Measurements from ENCODE around the gene CDC42EP2. TPM values are rescaled to one million over a fixed set of nuclear protein-coding genes. Genes with fewer than 3 reads are reported as not detected.

CDC42EP2 gene
- total RNA-seq, 1 donor from 2014 or later, result 26.7 TPM

DNA sequence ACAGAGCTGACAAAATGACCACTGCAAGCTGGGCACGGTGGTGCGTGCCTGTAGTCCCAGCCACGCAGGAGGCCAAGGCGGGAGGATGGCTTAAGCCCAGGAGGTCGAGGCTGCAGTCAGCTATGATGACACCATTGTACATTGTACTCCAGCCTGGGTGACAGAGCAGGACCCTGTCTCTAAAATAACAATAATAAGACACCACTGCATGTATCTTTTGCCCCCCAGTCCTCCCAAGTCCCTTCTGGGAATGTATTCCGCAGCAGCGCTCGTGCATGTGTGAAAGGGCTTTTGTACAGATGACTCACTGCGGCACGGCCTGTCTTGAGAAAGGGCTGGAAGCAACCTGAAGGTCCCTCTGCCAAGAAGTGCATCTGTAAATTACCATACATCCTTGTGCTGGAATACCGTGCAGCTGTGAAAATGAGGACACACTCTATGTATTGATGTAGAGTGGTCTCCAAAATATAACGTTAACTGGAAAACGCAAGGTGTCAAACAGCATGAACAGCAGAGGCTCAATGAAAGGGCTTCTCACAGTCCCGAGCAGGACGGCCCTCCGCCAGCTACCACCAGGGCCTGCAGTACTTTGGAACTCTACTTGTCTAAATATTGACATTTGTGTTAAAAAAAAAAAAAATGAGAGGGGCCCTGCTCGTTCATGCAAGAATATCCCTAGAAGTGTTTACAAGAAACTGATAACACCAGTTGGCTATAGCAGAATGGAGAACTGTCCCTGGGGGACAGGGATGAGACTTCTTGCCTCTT, 9.0 kb upstream of the CDC42EP2 start:
- peaks cover 10% of the 10 kb centered on the region for H3K4me1 ChIP-seq (ENCODE audit: insufficient read depth, low read length)
- no peak overlapping the region for H3K4me3 ChIP-seq (ENCODE audit: insufficient read depth, low read depth, low read length)
- DNase-seq (ENCODE audit: low read depth) (peak; percentile 54), FAIRE-seq (no peak)
- H3K36me3 ChIP-seq (ENCODE audit: insufficient read depth, low read length), result no peaks in the 10 kb centered on the region
- no peak overlapping the region for H3K27ac Mint-ChIP-seq (ENCODE audit: unreplicated experiment)
- no peaks in the 10 kb centered on the region for H3K9me3 Mint-ChIP-seq (ENCODE audit: unreplicated experiment)
- H3K27ac ChIP-seq (ENCODE audit: low read depth, low read length), result no peak overlapping the region
- TF ChIP-seq, protein P1, sequence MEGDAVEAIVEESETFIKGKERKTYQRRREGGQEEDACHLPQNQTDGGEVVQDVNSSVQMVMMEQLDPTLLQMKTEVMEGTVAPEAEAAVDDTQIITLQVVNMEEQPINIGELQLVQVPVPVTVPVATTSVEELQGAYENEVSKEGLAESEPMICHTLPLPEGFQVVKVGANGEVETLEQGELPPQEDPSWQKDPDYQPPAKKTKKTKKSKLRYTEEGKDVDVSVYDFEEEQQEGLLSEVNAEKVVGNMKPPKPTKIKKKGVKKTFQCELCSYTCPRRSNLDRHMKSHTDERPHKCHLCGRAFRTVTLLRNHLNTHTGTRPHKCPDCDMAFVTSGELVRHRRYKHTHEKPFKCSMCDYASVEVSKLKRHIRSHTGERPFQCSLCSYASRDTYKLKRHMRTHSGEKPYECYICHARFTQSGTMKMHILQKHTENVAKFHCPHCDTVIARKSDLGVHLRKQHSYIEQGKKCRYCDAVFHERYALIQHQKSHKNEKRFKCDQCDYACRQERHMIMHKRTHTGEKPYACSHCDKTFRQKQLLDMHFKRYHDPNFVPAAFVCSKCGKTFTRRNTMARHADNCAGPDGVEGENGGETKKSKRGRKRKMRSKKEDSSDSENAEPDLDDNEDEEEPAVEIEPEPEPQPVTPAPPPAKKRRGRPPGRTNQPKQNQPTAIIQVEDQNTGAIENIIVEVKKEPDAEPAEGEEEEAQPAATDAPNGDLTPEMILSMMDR (IDR thresholded peaks at IDR 0.05; ENCODE audit: insufficient read depth, low read depth, low read length), result no peak
- TF ChIP-seq EZH2 (IDR thresholded peaks at IDR 0.05; ENCODE audit: insufficient read depth, low read length), result no peak
- H3K27me3 Mint-ChIP-seq (ENCODE audit: low read depth, unreplicated experiment), result no peaks in the 10 kb centered on the region
- H2AFZ ChIP-seq (ENCODE audit: low read depth, low read length), result no peak overlapping the region
- no peaks in the 10 kb centered on the region for H3K9me3 ChIP-seq (ENCODE audit: insufficient read depth, low read depth, low read length)
- H3K36me3 Mint-ChIP-seq (ENCODE audit: low read depth, unreplicated experiment), result peaks cover 3% of the 10 kb centered on the region
- no peak overlapping the region for H3K4me3 Mint-ChIP-seq (ENCODE audit: unreplicated experiment)
- H3K9ac ChIP-seq (ENCODE audit: low read length), result no peak overlapping the region
- H3K4me1 Mint-ChIP-seq (ENCODE audit: low read depth, unreplicated experiment), result peaks cover 13% of the 10 kb centered on the region
- H3K27me3 ChIP-seq (ENCODE audit: insufficient read depth, low read length), result no peaks in the 10 kb centered on the region
- H3K79me2 ChIP-seq (ENCODE audit: insufficient read depth, low read length), result no peaks in the 10 kb centered on the region
- H3K4me2 ChIP-seq (ENCODE audit: low read length), result no peak overlapping the region
- H4K20me1 ChIP-seq (ENCODE audit: insufficient read depth, low read length), result peaks cover 6% of the 10 kb centered on the region

DNA sequence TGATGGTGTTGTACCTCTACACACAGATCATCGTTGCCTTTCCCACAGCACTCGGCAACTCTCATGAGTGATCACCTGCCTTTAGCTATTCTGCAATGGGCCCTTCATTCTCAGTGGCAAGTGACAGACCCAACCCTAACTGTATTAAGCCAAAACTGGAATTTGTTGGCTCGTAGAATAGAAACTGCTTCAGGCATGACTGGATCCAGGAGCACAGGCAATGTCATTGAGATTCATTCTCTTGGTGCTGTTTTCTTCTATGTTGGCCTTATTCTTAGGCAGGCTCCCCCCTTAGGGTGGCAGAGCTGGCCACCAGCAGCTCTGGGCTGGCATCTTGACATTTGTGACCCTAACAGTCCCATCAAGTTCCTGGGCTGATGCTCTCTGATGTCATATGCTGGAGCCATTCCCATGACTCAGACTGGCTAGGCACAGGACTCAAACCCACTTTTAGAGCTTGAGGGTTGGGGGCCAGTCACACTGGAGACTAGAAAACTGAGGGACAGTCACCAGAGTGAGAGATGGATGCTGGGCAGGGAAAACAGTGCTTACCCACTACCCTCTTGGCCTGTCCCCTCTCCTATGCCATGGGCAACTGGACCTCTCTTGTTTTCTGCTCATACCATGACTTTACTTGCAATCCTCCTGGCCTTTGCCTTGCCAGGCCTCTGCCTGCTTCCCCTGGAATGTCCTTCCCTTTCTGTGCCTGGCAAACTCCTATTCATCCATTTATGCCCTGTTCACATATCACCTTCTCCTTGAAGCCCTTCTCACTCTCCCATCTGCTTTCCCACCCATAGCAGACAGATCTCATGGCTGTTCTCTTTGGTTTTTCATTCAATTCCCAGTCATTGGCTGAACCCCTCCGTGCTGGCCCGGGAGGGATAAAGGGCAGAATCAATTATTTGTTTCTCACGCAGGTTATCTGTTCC, 7.1 kb upstream of the CDC42EP2 start:
- Histone ChIP-seq H3K4me3 (ENCODE audit: insufficient read depth, low read depth, low read length) (no peak overlapping the region), H3K9ac (ENCODE audit: low read length) (no peak overlapping the region), H3K27me3 (ENCODE audit: insufficient read depth, low read length) (no peaks in the 10 kb centered on the region), H4K20me1 (ENCODE audit: insufficient read depth, low read length) (peaks cover 6% of the 10 kb centered on the region), H3K79me2 (ENCODE audit: insufficient read depth, low read length) (no peaks in the 10 kb centered on the region), H3K4me1 (ENCODE audit: insufficient read depth, low read length) (peaks cover 11% of the 10 kb centered on the region), H3K9me3 (ENCODE audit: insufficient read depth, low read depth, low read length) (no peaks in the 10 kb centered on the region), H3K36me3 (ENCODE audit: insufficient read depth, low read length) (no peaks in the 10 kb centered on the region), H3K27ac (ENCODE audit: low read depth, low read length) (no peak overlapping the region), H3K4me2 (ENCODE audit: low read length) (no peak overlapping the region), H2AFZ (ENCODE audit: low read depth, low read length) (no peak overlapping the region)
- H3K4me1 Mint-ChIP-seq (ENCODE audit: low read depth, unreplicated experiment), result peaks cover 9% of the 10 kb centered on the region
- H3K36me3 Mint-ChIP-seq (ENCODE audit: low read depth, unreplicated experiment), result peaks cover 3% of the 10 kb centered on the region
- peak overlapping the region; percentile 34 for H3K27ac Mint-ChIP-seq (ENCODE audit: unreplicated experiment)
- H3K4me3 Mint-ChIP-seq (ENCODE audit: unreplicated experiment), result no peak overlapping the region
- DNase-seq (ENCODE audit: low read depth) (no peak), FAIRE-seq (no peak)
- no peaks in the 10 kb centered on the region for H3K27me3 Mint-ChIP-seq (ENCODE audit: low read depth, unreplicated experiment)
- no peaks in the 10 kb centered on the region for H3K9me3 Mint-ChIP-seq (ENCODE audit: unreplicated experiment)
- TF ChIP-seq EZH2 (IDR thresholded peaks at IDR 0.05; ENCODE audit: insufficient read depth, low read length), result no peak
- TF ChIP-seq, protein P1 (IDR thresholded peaks at IDR 0.05; ENCODE audit: insufficient read depth, low read depth, low read length), result no peak

Data from astrocyte (in vitro differentiated cells and primary cell).